CD4-positive, alpha-beta memory T cell (primary cell): ENCODE results near the gene SNX9. TPM values are rescaled to one million over a fixed set of nuclear protein-coding genes. Genes with fewer than 3 reads are reported as not detected.

ENCODE experiments used
- CTCF ChIA-PET: fragments of 350-600 bp; sonication (Branson Sonifier 250); formaldehyde crosslinking; loops from one replicate; lab custom pipeline; 2021; ENCODE audit warnings: inconsistent platforms; ENCODE audit not compliant: partially characterized antibody; lab: Charles Lee
- POLR2A ChIA-PET: fragments of 350-600 bp; sonication (Branson Sonifier 250); formaldehyde crosslinking; loops from one replicate; lab custom pipeline; 2021; ENCODE audit not compliant: partially characterized antibody; lab: Charles Lee
- DNase-seq, 5 donors: peaks; one replicate each; pipeline versions ENCODE4 v3.0.0 to v3.0.0-alpha.2; 2020 to 2022; ENCODE audit warnings: mixed read lengths in 1 of 5
- H3K27ac ChIP-seq: one replicate; pipeline ENCODE4 v1.7.0; 2013; ENCODE audit warnings: low read depth, low read length
- H3K27me3 ChIP-seq: 2 replicates; pipeline ENCODE4 v1.7.0; 2013; ENCODE audit warnings: mild to moderate bottlenecking, low read length, moderate library complexity; ENCODE audit not compliant: insufficient read depth
- H3K36me3 ChIP-seq: 2 replicates; pipeline ENCODE4 v1.7.0; 2013; ENCODE audit warnings: mild to moderate bottlenecking, low read length, moderate library complexity; ENCODE audit not compliant: insufficient read depth
- H3K4me1 ChIP-seq: 2 replicates; pipeline ENCODE4 v1.7.0; 2013; ENCODE audit warnings: mild to moderate bottlenecking, low read length, moderate library complexity; ENCODE audit not compliant: insufficient read depth
- H3K4me3 ChIP-seq, 2 donors: one replicate each; pipeline ENCODE4 v1.7.0; 2013; ENCODE audit warnings: low read length in 2 of 2, mild to moderate bottlenecking in 1 of 2
- H3K9me3 ChIP-seq, 2 donors: one replicate each; pipeline ENCODE4 v1.7.0; 2013; ENCODE audit warnings: low read length in 2 of 2, control low read depth in 1 of 2; ENCODE audit not compliant: control insufficient read depth in 1 of 2
- H3K27ac Mint-ChIP-seq, 7 donors: one replicate each; pipeline ENCODE4 v1.8.0; 2020 to 2021; ENCODE audit warnings: mixed read lengths in 7 of 7, mild to moderate bottlenecking in 6 of 7, inconsistent platforms in 3 of 7, moderate library complexity in 3 of 7
- H3K27me3 Mint-ChIP-seq, 2 donors: one replicate each; pipeline ENCODE4 v1.8.0; 2020 to 2021; ENCODE audit warnings: mixed read lengths in 2 of 2
- H3K36me3 Mint-ChIP-seq, 2 donors: one replicate each; pipeline ENCODE4 v1.8.0; 2020 to 2021; ENCODE audit warnings: mixed read lengths in 2 of 2, inconsistent platforms in 1 of 2, mild to moderate bottlenecking in 1 of 2
- H3K4me1 Mint-ChIP-seq, 4 donors: one replicate each; pipeline ENCODE4 v1.8.0; 2020 to 2021; ENCODE audit warnings: mixed read lengths in 4 of 4, mild to moderate bottlenecking in 1 of 4
- H3K4me3 Mint-ChIP-seq, 8 donors: one replicate each; pipeline ENCODE4 v1.8.0; 2020 to 2021; ENCODE audit warnings: mixed read lengths in 8 of 8, mild to moderate bottlenecking in 7 of 8, moderate library complexity in 6 of 8, inconsistent platforms in 3 of 8
- H3K9me3 Mint-ChIP-seq, 8 donors: one replicate each; pipeline ENCODE4 v1.8.0; 2020 to 2021; ENCODE audit warnings: mixed read lengths in 8 of 8, mild to moderate bottlenecking in 5 of 8, inconsistent platforms in 3 of 8, moderate library complexity in 1 of 8
- intact Hi-C: fragments of 100-400 bp; cut with micrococcal nuclease; formaldehyde crosslinking; loops from one replicate; pipeline ENCODE4 v1.15.1; 2023
- polyA plus RNA-seq, 2 donors: library from polyadenylated mRNA; unstranded; fragments of 300-500 nt; fragmentation: Illumina TruSeq; gene quantifications; one replicate each; pipeline ENCODE4 v1.2.3, GENCODE V29; 2021
- total RNA-seq, 2 experiments: library from RNA; stranded (reverse); gene quantifications; one replicate each; pipeline ENCODE4 v1.2.3, GENCODE V29; 2021

The SNX9 gene
- 10 to 100 TPM; 21.5 to 21.9 TPM for total RNA-seq
- 10 to 100 TPM; 12.9 to 19.4 TPM for polyA plus RNA-seq

DNA sequence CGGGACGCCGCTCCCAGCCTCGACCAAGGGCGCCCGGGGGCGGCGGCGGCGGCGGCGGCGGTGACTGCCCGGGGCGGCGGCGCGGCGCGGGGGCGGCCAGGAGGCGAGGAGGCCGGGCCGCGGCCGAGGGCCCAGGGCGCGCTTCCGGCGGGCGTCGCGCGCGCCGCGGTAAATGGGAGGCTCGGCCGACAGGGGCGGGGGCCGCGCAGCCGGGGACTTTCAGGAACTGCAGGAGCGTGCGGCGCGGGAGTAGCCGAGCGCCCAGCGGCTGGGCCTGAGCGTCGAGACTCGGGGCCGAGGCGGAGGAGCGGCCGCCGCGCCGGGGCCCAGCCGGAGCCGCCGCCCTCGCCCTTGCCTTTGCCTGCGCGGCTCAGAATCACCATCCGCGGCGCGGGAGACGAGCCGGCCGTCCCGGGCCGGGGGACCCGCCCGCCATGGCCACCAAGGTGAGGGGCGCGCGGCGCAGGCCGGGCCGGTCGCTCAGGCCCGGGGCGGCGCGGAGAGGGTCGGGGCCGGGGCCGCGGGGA, at the start of gene SNX9:
SNX9 (plus strand) TSS at position 246 of the 527 bp plus-strand sequence; CDS start at position 435, 189 bp downstream.
- H3K4me1 ChIP-seq = peaks cover 18% of the 10 kb centered on the region
- POLR2A ChIA-PET = interaction anchor here (1.4 kb wide), 1 partner anchor 58 kb away, joined by 3 read pairs; no protein-coding TSS in a partner anchor
- H3K36me3 Mint-ChIP-seq = peaks cover 0 to 7% of the 10 kb centered on the region in 2 donors
- H3K36me3 ChIP-seq = no peaks in the 10 kb centered on the region
- H3K9me3 Mint-ChIP-seq = no peaks in the 10 kb centered on the region
- peak; percentile 53 to 66 (median 58) for DNase-seq
- peaks cover 18 to 32% (median 22%) of the 10 kb centered on the region in 4 donors for H3K4me1 Mint-ChIP-seq
- peak within 1 kb of the TSS; percentile 78 for H3K27ac ChIP-seq
- H3K27ac Mint-ChIP-seq = peak within 1 kb of the TSS; percentile 93 to 99 (median 98)
- H3K27me3 ChIP-seq = no peaks in the 10 kb centered on the region
- intact Hi-C loops = loop anchor here (1.0 to 5.0 kb wide), 2 partner anchors 59 to 441 kb away; partner anchors contain the start of gene ZDHHC14
- H3K27me3 Mint-ChIP-seq = peaks cover 0 to 1% of the 10 kb centered on the region in 2 donors
- CTCF ChIA-PET = interaction anchor here (1.6 kb wide), 1 partner anchor 66 kb away, joined by 3 read pairs; no protein-coding TSS in a partner anchor
- H3K4me3 Mint-ChIP-seq = peak within 1 kb of the TSS; percentile 91 to 99 (median 96)
- no peaks in the 10 kb centered on the region for H3K9me3 ChIP-seq
- peak within 1 kb of the TSS; percentile 21 to 62 for H3K4me3 ChIP-seq

DNA sequence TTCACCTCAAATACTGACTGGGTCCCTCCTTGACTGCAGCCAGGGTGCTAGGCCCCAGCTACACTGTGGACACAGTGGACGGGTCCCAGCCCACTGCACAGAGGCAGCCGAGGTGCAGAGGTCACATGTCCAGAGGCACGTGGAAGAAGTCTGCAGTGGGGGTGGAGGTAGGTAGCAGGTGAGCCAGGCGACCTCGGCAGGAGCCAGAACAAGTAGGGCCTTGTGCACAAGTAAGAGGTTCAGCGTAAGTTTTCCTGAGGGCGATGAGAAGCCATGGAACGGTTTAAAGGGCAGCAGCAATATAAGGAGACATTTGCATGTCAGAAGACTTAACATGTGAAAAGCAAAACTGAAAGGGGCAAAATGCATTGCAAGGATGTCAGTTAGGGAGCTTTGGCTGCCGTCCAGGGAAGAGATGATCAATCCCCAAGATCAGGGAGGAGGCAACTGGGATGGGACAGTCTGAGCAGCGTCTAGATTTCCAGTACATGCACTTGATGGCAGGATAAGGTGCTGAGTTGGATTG, 49.7 kb upstream of the SNX9 start:
- Mint-ChIP-seq H3K9me3 (peaks cover 0 to 9% (median 0%) of the 10 kb centered on the region in 8 donors), H3K27ac (peak overlapping the region in 5 of 7 donors; percentile 7 to 84 (median 79)), H3K27me3 (peaks cover 0 to 5% of the 10 kb centered on the region in 2 donors), H3K4me3 (peak overlapping the region in 2 of 8 donors; percentile 29 to 36), H3K36me3 (peaks cover 0 to 4% of the 10 kb centered on the region in 2 donors), H3K4me1 (peaks cover 12 to 23% (median 19%) of the 10 kb centered on the region in 4 donors)
- Histone ChIP-seq H3K9me3 (no peaks in the 10 kb centered on the region), H3K27ac (no peak overlapping the region), H3K4me3 (no peak overlapping the region), H3K27me3 (no peaks in the 10 kb centered on the region), H3K4me1 (peaks cover 13% of the 10 kb centered on the region), H3K36me3 (no peaks in the 10 kb centered on the region)
- intact Hi-C loops = no loop called here
- DNase-seq = no peak
- ChIA-PET POLR2A (no interaction called here), CTCF (no interaction called here)

DNA sequence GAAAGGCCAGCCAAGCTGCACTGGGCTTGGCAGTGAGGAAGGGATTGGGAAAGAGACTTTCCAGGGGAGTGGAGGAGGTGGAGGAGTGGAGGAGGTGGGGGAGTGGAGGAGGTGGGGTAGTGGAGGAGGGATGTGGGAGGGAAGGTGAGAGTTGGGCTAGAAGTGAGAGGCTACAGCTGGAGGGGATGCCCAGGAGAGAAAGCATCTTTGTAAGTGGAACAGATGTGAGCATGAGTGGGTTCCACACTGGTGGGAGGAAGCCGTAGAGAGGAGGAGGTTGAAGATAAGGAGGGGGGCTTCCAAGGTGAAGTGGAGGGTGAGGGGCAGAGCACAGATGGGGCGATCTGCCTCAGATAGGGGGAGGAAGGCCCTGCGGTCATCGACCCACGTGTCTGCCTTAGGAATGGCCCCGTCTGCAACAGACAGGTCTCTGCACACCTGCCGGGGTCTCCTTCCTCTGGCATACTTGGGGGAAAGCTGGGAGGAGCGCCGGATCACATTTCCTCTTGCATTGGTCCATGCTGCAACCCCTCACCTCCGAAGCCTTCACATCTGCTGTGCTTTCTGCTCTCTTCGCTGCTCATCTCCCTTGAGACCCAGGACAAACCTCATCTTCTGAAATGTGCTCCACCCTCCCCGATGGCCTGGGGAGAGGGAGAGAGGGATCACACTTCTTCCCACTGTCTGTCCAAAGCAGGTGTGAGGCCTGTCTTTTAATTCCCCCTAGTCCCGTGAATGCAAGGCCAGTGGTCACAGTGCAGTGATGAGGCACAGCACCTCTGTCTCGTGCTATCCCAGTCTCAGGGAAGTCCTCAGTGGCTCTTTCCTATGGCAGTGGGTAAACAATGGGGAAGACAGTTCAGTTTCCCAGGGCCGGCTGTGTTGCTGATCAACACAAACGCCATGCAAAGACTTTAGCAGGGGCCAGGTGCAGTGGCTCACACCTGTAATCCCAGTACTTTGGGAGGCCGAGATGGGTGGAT, 48.6 kb upstream of the SNX9 start:
- Histone ChIP-seq H3K9me3 (no peaks in the 10 kb centered on the region), H3K4me1 (peaks cover 4% of the 10 kb centered on the region), H3K4me3 (no peak overlapping the region), H3K27ac (no peak overlapping the region), H3K36me3 (no peaks in the 10 kb centered on the region), H3K27me3 (no peaks in the 10 kb centered on the region)
- Mint-ChIP-seq H3K4me3 (peak overlapping the region in 1 of 8 donors; percentile 43), H3K36me3 (peaks cover 0 to 4% of the 10 kb centered on the region in 2 donors), H3K27ac (peak overlapping the region in 5 of 7 donors; percentile 6 to 81 (median 59)), H3K4me1 (peaks cover 4 to 13% (median 10%) of the 10 kb centered on the region in 4 donors), H3K9me3 (peaks cover 0 to 9% (median 0%) of the 10 kb centered on the region in 8 donors), H3K27me3 (peaks cover 0 to 3% of the 10 kb centered on the region in 2 donors)
- POLR2A ChIA-PET = no interaction called here
- no peak for DNase-seq
- CTCF ChIA-PET = no interaction called here
- intact Hi-C loops = no loop called here

DNA sequence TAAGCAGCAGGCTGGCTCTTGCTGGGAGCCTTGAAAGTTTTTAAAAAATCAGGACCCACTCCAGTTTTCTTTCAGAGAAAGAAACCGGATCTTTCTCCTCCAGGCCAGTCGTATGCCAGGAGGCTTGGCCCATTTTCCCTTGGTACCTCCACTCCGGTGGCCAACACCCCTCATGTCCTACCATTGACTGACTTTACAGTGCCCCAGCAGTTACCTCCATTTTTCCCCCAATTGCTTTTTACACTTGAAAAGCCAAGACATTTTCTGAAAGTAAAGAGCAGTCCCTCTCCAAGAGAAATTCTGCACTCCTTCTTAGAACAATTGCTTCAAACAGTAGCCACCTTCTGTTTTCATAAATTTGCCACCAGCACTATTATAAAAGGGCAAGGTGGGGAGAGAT, 47.7 kb upstream of the SNX9 start:
- no peak overlapping the region for H3K4me3 Mint-ChIP-seq
- intact Hi-C loops = no loop called here
- Histone ChIP-seq H3K27ac (no peak overlapping the region), H3K27me3 (no peaks in the 10 kb centered on the region), H3K9me3 (no peaks in the 10 kb centered on the region), H3K4me1 (no peaks in the 10 kb centered on the region), H3K4me3 (no peak overlapping the region), H3K36me3 (no peaks in the 10 kb centered on the region)
- peaks cover 4 to 10% (median 9%) of the 10 kb centered on the region in 4 donors for H3K4me1 Mint-ChIP-seq
- peaks cover 0 to 4% of the 10 kb centered on the region in 2 donors for H3K36me3 Mint-ChIP-seq
- H3K9me3 Mint-ChIP-seq = peaks cover 0 to 9% (median 0%) of the 10 kb centered on the region in 8 donors
- ChIA-PET CTCF (interaction anchor here (1.0 kb wide), 1 partner anchor 19 kb away, joined by 5 read pairs; no protein-coding TSS in a partner anchor), POLR2A (no interaction called here)
- peaks cover 0 to 3% of the 10 kb centered on the region in 2 donors for H3K27me3 Mint-ChIP-seq
- H3K27ac Mint-ChIP-seq = peak overlapping the region in 1 of 7 donors; percentile 59
- DNase-seq = no peak

DNA sequence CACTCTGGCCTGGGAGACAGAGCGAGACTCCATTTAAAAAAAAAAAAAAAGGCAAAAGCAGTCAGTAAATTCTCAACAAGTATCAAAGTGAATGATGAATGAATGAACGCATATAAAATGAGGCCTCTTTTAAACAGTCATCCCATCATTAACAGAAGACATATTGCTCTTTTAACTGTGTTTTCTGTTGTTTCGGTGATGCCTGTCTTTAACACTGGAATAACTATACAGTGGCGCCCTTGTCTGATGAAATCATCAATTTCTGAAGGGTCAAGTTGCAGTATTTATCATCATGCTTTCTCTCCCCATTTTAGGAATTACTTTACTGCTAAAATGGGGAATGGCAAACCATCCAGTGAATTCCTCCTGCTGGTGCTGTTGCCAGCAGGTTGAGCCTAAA, 45.7 kb upstream of the SNX9 start:
- H3K4me1 ChIP-seq = no peaks in the 10 kb centered on the region
- Mint-ChIP-seq H3K4me1 (peaks cover 4 to 10% (median 9%) of the 10 kb centered on the region in 4 donors), H3K27me3 (peaks cover 0 to 3% of the 10 kb centered on the region in 2 donors), H3K27ac (no peak overlapping the region), H3K9me3 (peaks cover 0 to 20% (median 9%) of the 10 kb centered on the region in 8 donors), H3K36me3 (peaks cover 0 to 4% of the 10 kb centered on the region in 2 donors), H3K4me3 (no peak overlapping the region)
- no peak overlapping the region for H3K27ac ChIP-seq
- intact Hi-C loops = no loop called here
- ChIA-PET CTCF (no interaction called here), POLR2A (no interaction called here)
- H3K9me3 ChIP-seq = no peaks in the 10 kb centered on the region
- no peak overlapping the region for H3K4me3 ChIP-seq
- DNase-seq = no peak
- no peaks in the 10 kb centered on the region for H3K36me3 ChIP-seq
- no peaks in the 10 kb centered on the region for H3K27me3 ChIP-seq

DNA sequence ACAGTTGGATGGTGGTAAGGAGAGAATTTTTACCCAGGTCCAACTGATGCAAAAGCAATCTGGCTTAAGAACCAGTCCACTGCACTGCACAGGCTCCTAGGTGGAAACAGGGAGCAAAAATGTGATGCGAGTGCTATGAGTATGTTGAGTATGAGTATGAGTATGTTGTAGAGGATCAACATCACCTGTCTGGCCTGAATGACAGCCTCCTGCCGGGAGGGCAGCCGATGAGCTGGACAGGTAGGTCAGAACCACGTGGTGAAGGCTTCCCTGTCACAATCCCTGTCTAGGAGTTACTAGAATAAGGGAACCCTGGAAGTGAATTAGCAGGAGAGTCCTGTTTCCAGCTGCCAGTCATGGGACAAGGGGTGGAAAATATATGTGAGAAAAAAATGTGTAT, 44.3 kb upstream of the SNX9 start:
- Mint-ChIP-seq H3K9me3 (peaks cover 0 to 20% (median 9%) of the 10 kb centered on the region in 8 donors), H3K27me3 (peaks cover 5% of the 10 kb centered on the region in 2 donors), H3K27ac (peak overlapping the region in 1 of 7 donors; percentile 22), H3K4me3 (no peak overlapping the region), H3K36me3 (peaks cover 0 to under 1% of the 10 kb centered on the region in 2 donors), H3K4me1 (peaks cover 2 to 4% (median 3%) of the 10 kb centered on the region in 4 donors)
- DNase-seq = no peak
- Histone ChIP-seq H3K36me3 (no peaks in the 10 kb centered on the region), H3K4me3 (no peak overlapping the region), H3K4me1 (no peaks in the 10 kb centered on the region), H3K27me3 (no peaks in the 10 kb centered on the region), H3K9me3 (no peaks in the 10 kb centered on the region), H3K27ac (no peak overlapping the region)
- intact Hi-C loops = no loop called here
- CTCF ChIA-PET = no interaction called here
- POLR2A ChIA-PET = interaction anchor here (0.7 kb wide), 1 partner anchor 10 kb away, joined by 3 read pairs; no protein-coding TSS in a partner anchor
